ENCODE results near the gene LYPD5. TPM values are rescaled to one million over a fixed set of nuclear protein-coding genes. Genes with fewer than 3 reads are reported as not detected.

LYPD5 gene
- total RNA-seq (2022; extraction: Qiagen RNA extraction) = 0.05 to 0.55 TPM (median 0.14 TPM) in 4 of 5 replicates, not detected in the other

GRCh38 chr19:43802216-43802951 is at the start of gene LYPD5:
LYPD5 (minus strand) TSS chr19:43802447; CDS start chr19:43802380, 67 bp downstream.

GRCh38 chr19:43826787-43827754 is 24.8 kb upstream of the LYPD5 start, which contains the start of gene ZNF283:
ZNF283 (plus strand) TSS chr19:43827321; CDS start chr19:43833505, 6,184 bp downstream.

GRCh38 chr19:43780706-43781525 is 21.3 kb downstream of the LYPD5 start, which contains the start of gene KCNN4:
KCNN4 (minus strand) TSS chr19:43780973; CDS start chr19:43780861, 112 bp downstream.

GRCh38 chr19:43754503-43755255 is 47.6 kb downstream of the LYPD5 start, which contains the start of gene SMG9:
SMG9 (minus strand) TSS chr19:43754962; CDS start chr19:43750741, 4,221 bp downstream.

Other genes with a start within 250 kb of the LYPD5 start
- 25.3 to 30.9 TPM (median 27.5 TPM) in 5 replicates for gene XRCC1, start 226.9 kb downstream of the LYPD5 start, total RNA-seq (2022; extraction: Qiagen RNA extraction)
- 0.10 to 0.15 TPM (median 0.11 TPM) in 3 of 5 replicates, not detected in the others for gene PINLYP, start 226.6 kb downstream of the LYPD5 start, total RNA-seq (2022; extraction: Qiagen RNA extraction)
- 4.3 to 6.7 TPM (median 5.2 TPM) in 5 replicates for gene IRGQ, start 206.3 kb downstream of the LYPD5 start, total RNA-seq (2022; extraction: Qiagen RNA extraction)
- 14.6 to 21.1 TPM (median 20.4 TPM) in 5 replicates for gene ZNF576, start 205.9 kb downstream of the LYPD5 start, total RNA-seq (2022; extraction: Qiagen RNA extraction)
- gene SRRM5, start 190.4 kb downstream of the LYPD5 start, total RNA-seq (2022; extraction: Qiagen RNA extraction) = 0.60 to 1.0 TPM (median 0.69 TPM) in 5 replicates
- 46.5 to 66.2 TPM (median 63.8 TPM) in 5 replicates for gene ZNF428, start 182.8 kb downstream of the LYPD5 start, total RNA-seq (2022; extraction: Qiagen RNA extraction)
- 6.9 to 10.1 TPM (median 9.3 TPM) in 5 replicates for gene CADM4, start 162.6 kb downstream of the LYPD5 start, total RNA-seq (2022; extraction: Qiagen RNA extraction)
- gene PLAUR, start 132.3 kb downstream of the LYPD5 start, total RNA-seq (2022; extraction: Qiagen RNA extraction) = 57.8 to 66.0 TPM (median 63.8 TPM) in 5 replicates
- gene IRGC, start 86.4 kb downstream of the LYPD5 start, total RNA-seq (2022; extraction: Qiagen RNA extraction) = not detected in 5 replicates
- gene SMG9, start 47.5 kb downstream of the LYPD5 start, total RNA-seq (2022; extraction: Qiagen RNA extraction) = 45.1 to 61.2 TPM (median 55.9 TPM) in 5 replicates
- 36.2 to 55.1 TPM (median 52.9 TPM) in 5 replicates for gene KCNN4, start 21.5 kb downstream of the LYPD5 start, total RNA-seq (2022; extraction: Qiagen RNA extraction)
- gene ZNF283, start 24.9 kb upstream of the LYPD5 start, total RNA-seq (2022; extraction: Qiagen RNA extraction) = 3.6 to 6.8 TPM (median 4.3 TPM) in 5 replicates
- 0.10 to 0.20 TPM (median 0.18 TPM) in 5 replicates for gene ZNF404, start 81.5 kb upstream of the LYPD5 start, total RNA-seq (2022; extraction: Qiagen RNA extraction)
- gene ZNF45, start 132.8 kb upstream of the LYPD5 start, total RNA-seq (2022; extraction: Qiagen RNA extraction) = 9.1 to 11.6 TPM (median 9.6 TPM) in 5 replicates
- 0.61 to 0.78 TPM (median 0.64 TPM) in 5 replicates for gene ZNF221, start 148.8 kb upstream of the LYPD5 start, total RNA-seq (2022; extraction: Qiagen RNA extraction)
- gene ZNF155, start 181.7 kb upstream of the LYPD5 start, total RNA-seq (2022; extraction: Qiagen RNA extraction) = 2.3 to 3.9 TPM (median 2.7 TPM) in 5 replicates
- gene ZNF230, start 200.5 kb upstream of the LYPD5 start, total RNA-seq (2022; extraction: Qiagen RNA extraction) = 2.5 to 3.0 TPM (median 2.9 TPM) in 5 replicates
- gene ZNF222, start 222.9 kb upstream of the LYPD5 start, total RNA-seq (2022; extraction: Qiagen RNA extraction) = 2.9 to 4.7 TPM (median 3.3 TPM) in 5 replicates
- gene ZNF223, start 249.6 kb upstream of the LYPD5 start, total RNA-seq (2022; extraction: Qiagen RNA extraction) = 1.9 to 4.0 TPM (median 3.2 TPM) in 5 replicates

Data from A549 treated with AZD2906 at 1 μM for 4 hours (cell line).